Liver (tissue), 3 donors: ENCODE measurements around the gene B9D2.

Experiments
- EGR1 ChIP-seq, 2 donors: IDR thresholded peaks; 2 replicates each; pipeline ENCODE4 v1.6.1; 2016 to 2018; ENCODE audit warnings: antibody characterized with exemption in 2 of 2, low read depth in 2 of 2
- FOXA2 ChIP-seq: IDR thresholded peaks from 2 replicates; pipeline ENCODE4 v1.6.1; 2016; ENCODE audit warnings: antibody characterized with exemption
- GABPA ChIP-seq, 2 donors: IDR thresholded peaks in 1 of 2; conservative IDR thresholded peaks in 1 of 2; 2 replicates each; pipeline ENCODE4 v1.6.1; 2016; ENCODE audit warnings: antibody characterized with exemption in 2 of 2, mild to moderate bottlenecking in 1 of 2, moderate library complexity in 1 of 2
- JUND ChIP-seq, 2 donors: IDR thresholded peaks; 2 replicates each; pipeline ENCODE4 v1.6.1; 2016; ENCODE audit warnings: antibody characterized with exemption in 2 of 2
- NR2F2 ChIP-seq: IDR thresholded peaks from 2 replicates; pipeline ENCODE4 v1.6.1; 2016; ENCODE audit warnings: antibody characterized with exemption
- RAD21 ChIP-seq, 2 donors: IDR thresholded peaks; 2 replicates each; pipeline ENCODE4 v1.6.1; 2016; ENCODE audit warnings: antibody characterized with exemption in 2 of 2, mild to moderate bottlenecking in 2 of 2
- SP1 ChIP-seq: IDR thresholded peaks from 2 replicates; pipeline ENCODE4 v1.6.1; 2018; ENCODE audit warnings: antibody characterized with exemption, mild to moderate bottlenecking
- TAF1 ChIP-seq: conservative IDR thresholded peaks from 2 replicates; pipeline ENCODE4 v1.6.1; 2016; ENCODE audit warnings: antibody characterized with exemption, mild to moderate bottlenecking
- YY1 ChIP-seq: IDR thresholded peaks from 2 replicates; pipeline ENCODE4 v1.6.1; 2016; ENCODE audit warnings: antibody characterized with exemption, mild to moderate bottlenecking
- TF ChIP-seq, protein P1 (sequence below): fragments of 150-350 bp; IDR thresholded peaks from 2 replicates; pipeline ENCODE4 v1.5.1; 2017; ENCODE audit warnings: improper control_type of control experiment, low read depth, low read length; ENCODE audit not compliant: missing input control
- TF ChIP-seq, protein P2 (sequence below): IDR thresholded peaks from 2 replicates; pipeline ENCODE4 v1.6.1; 2016; ENCODE audit warnings: antibody characterized with exemption, mild to moderate bottlenecking
- TF ChIP-seq, protein P3 (sequence below): IDR thresholded peaks from 2 replicates; pipeline ENCODE4 v1.6.1; 2016; ENCODE audit warnings: antibody characterized with exemption
- TF ChIP-seq, protein P4 (sequence below): IDR thresholded peaks from 2 replicates; pipeline ENCODE4 v1.6.1; 2016; ENCODE audit warnings: antibody characterized with exemption
- TF ChIP-seq, protein P5 (sequence below): IDR thresholded peaks from 2 replicates; pipeline ENCODE4 v1.6.1; 2016; ENCODE audit warnings: antibody characterized with exemption
- donor health status: healthy.
- donor health status: healthy.

DNA sequence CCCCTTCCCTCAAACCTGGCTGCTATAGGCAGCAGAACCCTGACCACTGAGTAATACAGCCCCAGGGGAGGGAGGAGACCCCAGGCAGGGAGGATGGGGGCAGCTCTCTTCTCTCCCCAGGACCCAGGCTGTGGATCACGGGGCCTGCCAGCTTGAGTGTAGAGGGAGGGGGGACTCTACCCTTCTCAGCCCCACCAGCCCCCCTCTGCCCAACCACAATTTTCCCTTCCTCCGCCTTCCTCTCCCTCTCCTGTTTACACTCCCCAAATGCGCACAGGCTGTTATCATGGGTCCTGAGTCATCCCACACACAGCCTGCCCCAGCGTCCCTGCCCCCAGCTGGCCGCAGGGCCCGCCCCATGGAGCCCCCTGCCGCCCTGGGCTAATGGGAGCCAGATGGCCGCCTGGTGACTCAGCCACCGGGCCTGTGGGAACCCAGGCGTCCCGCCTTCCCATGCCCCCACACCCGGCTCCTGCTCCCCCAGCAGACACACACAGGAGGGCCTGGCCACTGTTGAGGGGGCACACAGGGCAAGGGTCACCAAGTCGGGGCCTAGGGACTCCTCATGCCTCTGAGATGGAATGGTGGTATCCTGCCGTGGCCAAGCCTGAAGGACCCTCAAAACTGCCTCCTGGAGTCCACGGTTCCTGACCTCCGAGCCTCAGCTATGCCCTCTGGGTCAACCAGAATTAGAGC lies 40.4 kb downstream of the B9D2 start:
- TF ChIP-seq, protein P1, sequence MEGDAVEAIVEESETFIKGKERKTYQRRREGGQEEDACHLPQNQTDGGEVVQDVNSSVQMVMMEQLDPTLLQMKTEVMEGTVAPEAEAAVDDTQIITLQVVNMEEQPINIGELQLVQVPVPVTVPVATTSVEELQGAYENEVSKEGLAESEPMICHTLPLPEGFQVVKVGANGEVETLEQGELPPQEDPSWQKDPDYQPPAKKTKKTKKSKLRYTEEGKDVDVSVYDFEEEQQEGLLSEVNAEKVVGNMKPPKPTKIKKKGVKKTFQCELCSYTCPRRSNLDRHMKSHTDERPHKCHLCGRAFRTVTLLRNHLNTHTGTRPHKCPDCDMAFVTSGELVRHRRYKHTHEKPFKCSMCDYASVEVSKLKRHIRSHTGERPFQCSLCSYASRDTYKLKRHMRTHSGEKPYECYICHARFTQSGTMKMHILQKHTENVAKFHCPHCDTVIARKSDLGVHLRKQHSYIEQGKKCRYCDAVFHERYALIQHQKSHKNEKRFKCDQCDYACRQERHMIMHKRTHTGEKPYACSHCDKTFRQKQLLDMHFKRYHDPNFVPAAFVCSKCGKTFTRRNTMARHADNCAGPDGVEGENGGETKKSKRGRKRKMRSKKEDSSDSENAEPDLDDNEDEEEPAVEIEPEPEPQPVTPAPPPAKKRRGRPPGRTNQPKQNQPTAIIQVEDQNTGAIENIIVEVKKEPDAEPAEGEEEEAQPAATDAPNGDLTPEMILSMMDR = no peak
- no peak for TF ChIP-seq RAD21 (IDR thresholded peaks at IDR 0.05)
- peak in 1 of 2 donors; percentile 46 for TF ChIP-seq JUND (IDR thresholded peaks at IDR 0.05)
- TF ChIP-seq, protein P2, sequence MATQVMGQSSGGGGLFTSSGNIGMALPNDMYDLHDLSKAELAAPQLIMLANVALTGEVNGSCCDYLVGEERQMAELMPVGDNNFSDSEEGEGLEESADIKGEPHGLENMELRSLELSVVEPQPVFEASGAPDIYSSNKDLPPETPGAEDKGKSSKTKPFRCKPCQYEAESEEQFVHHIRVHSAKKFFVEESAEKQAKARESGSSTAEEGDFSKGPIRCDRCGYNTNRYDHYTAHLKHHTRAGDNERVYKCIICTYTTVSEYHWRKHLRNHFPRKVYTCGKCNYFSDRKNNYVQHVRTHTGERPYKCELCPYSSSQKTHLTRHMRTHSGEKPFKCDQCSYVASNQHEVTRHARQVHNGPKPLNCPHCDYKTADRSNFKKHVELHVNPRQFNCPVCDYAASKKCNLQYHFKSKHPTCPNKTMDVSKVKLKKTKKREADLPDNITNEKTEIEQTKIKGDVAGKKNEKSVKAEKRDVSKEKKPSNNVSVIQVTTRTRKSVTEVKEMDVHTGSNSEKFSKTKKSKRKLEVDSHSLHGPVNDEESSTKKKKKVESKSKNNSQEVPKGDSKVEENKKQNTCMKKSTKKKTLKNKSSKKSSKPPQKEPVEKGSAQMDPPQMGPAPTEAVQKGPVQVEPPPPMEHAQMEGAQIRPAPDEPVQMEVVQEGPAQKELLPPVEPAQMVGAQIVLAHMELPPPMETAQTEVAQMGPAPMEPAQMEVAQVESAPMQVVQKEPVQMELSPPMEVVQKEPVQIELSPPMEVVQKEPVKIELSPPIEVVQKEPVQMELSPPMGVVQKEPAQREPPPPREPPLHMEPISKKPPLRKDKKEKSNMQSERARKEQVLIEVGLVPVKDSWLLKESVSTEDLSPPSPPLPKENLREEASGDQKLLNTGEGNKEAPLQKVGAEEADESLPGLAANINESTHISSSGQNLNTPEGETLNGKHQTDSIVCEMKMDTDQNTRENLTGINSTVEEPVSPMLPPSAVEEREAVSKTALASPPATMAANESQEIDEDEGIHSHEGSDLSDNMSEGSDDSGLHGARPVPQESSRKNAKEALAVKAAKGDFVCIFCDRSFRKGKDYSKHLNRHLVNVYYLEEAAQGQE = no peak
- TF ChIP-seq EGR1 (IDR thresholded peaks at IDR 0.05; ENCODE audit: low read depth in 2 of 2) = no peak
- TF ChIP-seq GABPA (IDR thresholded peaks at IDR 0.05 in 1 of 2, conservative IDR thresholded peaks at IDR 0.05 in 1 of 2) = no peak
- TF ChIP-seq NR2F2 = no peak
- no peak for TF ChIP-seq YY1
- TF ChIP-seq, protein P3, sequence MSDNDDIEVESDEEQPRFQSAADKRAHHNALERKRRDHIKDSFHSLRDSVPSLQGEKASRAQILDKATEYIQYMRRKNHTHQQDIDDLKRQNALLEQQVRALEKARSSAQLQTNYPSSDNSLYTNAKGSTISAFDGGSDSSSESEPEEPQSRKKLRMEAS = no peak
- no peak for TF ChIP-seq FOXA2
- TF ChIP-seq, protein P4, sequence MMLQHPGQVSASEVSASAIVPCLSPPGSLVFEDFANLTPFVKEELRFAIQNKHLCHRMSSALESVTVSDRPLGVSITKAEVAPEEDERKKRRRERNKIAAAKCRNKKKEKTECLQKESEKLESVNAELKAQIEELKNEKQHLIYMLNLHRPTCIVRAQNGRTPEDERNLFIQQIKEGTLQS = no peak
- TF ChIP-seq SP1 = no peak
- TF ChIP-seq, protein P5, sequence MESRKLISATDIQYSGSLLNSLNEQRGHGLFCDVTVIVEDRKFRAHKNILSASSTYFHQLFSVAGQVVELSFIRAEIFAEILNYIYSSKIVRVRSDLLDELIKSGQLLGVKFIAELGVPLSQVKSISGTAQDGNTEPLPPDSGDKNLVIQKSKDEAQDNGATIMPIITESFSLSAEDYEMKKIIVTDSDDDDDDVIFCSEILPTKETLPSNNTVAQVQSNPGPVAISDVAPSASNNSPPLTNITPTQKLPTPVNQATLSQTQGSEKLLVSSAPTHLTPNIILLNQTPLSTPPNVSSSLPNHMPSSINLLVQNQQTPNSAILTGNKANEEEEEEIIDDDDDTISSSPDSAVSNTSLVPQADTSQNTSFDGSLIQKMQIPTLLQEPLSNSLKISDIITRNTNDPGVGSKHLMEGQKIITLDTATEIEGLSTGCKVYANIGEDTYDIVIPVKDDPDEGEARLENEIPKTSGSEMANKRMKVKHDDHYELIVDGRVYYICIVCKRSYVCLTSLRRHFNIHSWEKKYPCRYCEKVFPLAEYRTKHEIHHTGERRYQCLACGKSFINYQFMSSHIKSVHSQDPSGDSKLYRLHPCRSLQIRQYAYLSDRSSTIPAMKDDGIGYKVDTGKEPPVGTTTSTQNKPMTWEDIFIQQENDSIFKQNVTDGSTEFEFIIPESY = no peak
- no peak for TF ChIP-seq TAF1
